AG04449 (cell line): Measurements from ENCODE around the gene INPP5D.

Experiments
- CTCF ChIA-PET: fragments of 350-600 bp; formaldehyde crosslinking; extraction: SDS; loops from one replicate; lab custom pipeline; 2021; ENCODE audit warnings: antibody characterized with exemption; lab: Yijun Ruan, JAX
- POLR2A ChIA-PET: fragments of 400-600, 350-600 bp; formaldehyde crosslinking; extraction: SDS; loops from one replicate; lab custom pipeline; 2020; ENCODE audit warnings: antibody characterized with exemption, inconsistent platforms; lab: Yijun Ruan, JAX
- DNase-seq: peaks from one replicate; pipeline ENCODE4 v3.0.0-alpha.2; 2010; ENCODE audit warnings: low read depth, low spot score
- H3K4me3 ChIP-seq: 2 replicates; pipeline ENCODE4 v1.5.1; 2011; ENCODE audit warnings: low read depth, mild to moderate bottlenecking, control low read depth, low read length
- CTCF ChIP-seq: IDR thresholded peaks from one replicate; pipeline ENCODE4 v1.5.1; 2011; ENCODE audit warnings: mild to moderate bottlenecking, moderate library complexity, low read length, control low read depth, inconsistent platforms; ENCODE audit not compliant: insufficient read depth; ENCODE audit errors: missing control alignments

INPP5D gene

DNA sequence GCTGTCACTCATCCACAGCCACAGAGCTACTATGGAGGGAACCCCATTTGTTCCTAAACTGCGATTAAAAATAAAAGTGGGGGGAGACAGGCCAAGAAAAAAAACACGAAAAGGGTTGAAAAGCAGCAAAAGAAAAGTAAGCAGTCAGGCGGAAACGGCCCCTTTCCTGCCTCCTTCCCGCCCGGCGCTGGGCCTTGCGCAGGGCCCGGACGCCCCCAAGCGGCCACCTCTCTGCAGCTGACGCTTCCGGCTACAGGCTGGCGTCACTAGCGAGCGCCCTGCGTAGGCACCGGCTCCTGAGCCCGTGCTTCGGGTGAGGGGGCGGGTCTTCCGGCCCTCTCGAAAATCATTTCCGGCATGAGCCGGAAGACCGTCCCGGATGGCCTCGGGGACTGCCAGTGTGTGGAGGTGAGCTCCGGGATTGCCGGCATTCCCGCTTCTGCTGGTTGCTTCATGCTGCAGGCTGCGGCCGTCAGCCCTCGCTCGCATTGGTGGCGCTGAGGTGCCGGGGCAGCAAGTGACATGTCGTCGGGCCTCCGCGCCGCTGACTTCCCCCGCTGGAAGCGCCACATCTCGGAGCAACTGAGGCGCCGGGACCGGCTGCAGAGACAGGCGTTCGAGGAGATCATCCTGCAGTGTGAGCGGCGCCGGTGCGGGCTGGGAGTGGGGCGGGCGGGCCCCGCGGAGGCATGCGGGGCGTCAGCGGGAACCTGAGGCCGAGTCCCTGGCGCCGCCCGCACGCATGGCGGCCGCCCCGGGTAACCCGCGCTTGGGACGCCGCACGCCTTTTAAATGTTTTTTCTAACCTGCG, 191.4 kb downstream of the INPP5D start, which contains the start of gene ATG16L1:
Gene ATG16L1, plus strand, starts transcription at position 368 of the 811 bp plus-strand sequence. Its CDS starts 155 bp downstream, at position 523.
- TF ChIP-seq CTCF, result peak; percentile 97
- CTCF ChIA-PET, result interaction anchor here (0.7 to 5.5 kb wide), 37 partner anchors 11 to 683 kb away, joined by 3 to 92 read pairs (median 4); no protein-coding TSS in a partner anchor
- DNase-seq, result peak; percentile 70
- POLR2A ChIA-PET, result interaction anchor here (0.6 to 1.1 kb wide), 3 partner anchors 10 to 271 kb away, joined by 3 read pairs; no protein-coding TSS in a partner anchor
- peak within 1 kb of the TSS; percentile 100 for H3K4me3 ChIP-seq

- CTCF ChIA-PET, result interaction anchor here (0.7 to 5.5 kb wide), 13 partner anchors 10 to 494 kb away, joined by 3 to 92 read pairs (median 5); no protein-coding TSS in a partner anchor
- no peak for DNase-seq
- POLR2A ChIA-PET, result interaction anchor here (0.9 to 1.0 kb wide), 2 partner anchors 101 to 192 kb away, joined by 3 read pairs; partner anchors contain the start of gene INPP5D
- no peak for TF ChIP-seq CTCF
- H3K4me3 ChIP-seq, result peak overlapping the region; percentile 100
These were observed 192.1 kb downstream of the INPP5D start for GRCh38 chr2:233252227-233252626.

DNA sequence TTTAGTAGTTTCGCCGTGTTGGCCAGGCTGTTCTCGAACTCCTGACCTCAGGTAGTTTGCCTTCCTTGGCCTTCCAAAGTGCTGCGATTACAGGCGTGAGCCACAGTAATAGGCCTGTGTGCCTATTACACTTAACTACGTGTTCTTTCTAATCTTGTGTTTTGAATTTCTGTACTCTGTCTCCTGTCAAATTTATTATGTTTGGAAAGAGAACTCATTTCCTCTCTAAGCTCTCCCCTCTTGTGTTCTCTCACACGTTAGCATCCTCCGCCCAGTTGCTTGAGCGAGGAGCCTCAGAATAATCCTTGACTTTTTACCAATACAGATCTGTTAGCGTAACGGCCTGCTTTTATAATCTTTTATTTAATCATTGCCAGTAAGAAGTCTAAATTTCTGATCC, 195.0 kb downstream of the INPP5D start:
- H3K4me3 ChIP-seq, result no peak overlapping the region
- ChIA-PET POLR2A (no interaction called here), CTCF (interaction anchor here (1.0 to 2.8 kb wide), 3 partner anchors 10 to 401 kb away, joined by 3 to 30 read pairs (median 7); no protein-coding TSS in a partner anchor)
- no peak for DNase-seq
- no peak for TF ChIP-seq CTCF

DNA sequence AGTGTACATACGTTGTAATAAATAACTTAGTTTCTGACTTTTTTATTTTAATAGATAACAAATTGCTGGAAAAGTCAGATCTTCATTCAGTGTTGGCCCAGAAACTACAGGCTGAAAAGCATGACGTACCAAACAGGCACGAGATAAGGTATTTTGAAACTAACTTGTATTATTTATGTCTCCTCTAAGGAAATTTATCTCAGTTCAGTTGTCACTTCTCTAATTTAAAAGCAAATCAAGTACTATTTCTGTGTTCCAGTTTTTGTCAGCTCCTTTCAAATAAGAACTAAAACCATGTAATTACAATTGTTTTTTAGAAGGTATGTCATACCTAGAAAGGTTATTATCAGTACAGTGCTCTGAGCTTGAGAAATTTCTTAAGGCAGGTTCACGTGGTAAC, 195.9 kb downstream of the INPP5D start:
- H3K4me3 ChIP-seq, result no peak overlapping the region
- no peak for DNase-seq
- POLR2A ChIA-PET, result no interaction called here
- CTCF ChIA-PET, result interaction anchor here (1.0 to 2.8 kb wide), 2 partner anchors 98 to 402 kb away, joined by 3 to 30 read pairs; no protein-coding TSS in a partner anchor
- TF ChIP-seq CTCF, result no peak
